Stimulated activated CD8-positive, alpha-beta memory T cell treated with anti-CD3 and anti-CD28 coated beads, Interleukin-12 subunit alpha, Interleukin-12 subunit beta, amount 100 ng/mL, for 1 hour (primary cell): Measurements from ENCODE around the gene GUCD1.
"Not testable (repeated sequence)": the region's sequence is repeated elsewhere in the genome, so short reads cannot be mapped to it uniquely, and the experiment has no call there.

Experiments
- DNase-seq: peaks from one replicate; pipeline ENCODE4 v3.0.0-alpha.2; 2020; ENCODE audit warnings: low read depth

Gene GUCD1

DNA sequence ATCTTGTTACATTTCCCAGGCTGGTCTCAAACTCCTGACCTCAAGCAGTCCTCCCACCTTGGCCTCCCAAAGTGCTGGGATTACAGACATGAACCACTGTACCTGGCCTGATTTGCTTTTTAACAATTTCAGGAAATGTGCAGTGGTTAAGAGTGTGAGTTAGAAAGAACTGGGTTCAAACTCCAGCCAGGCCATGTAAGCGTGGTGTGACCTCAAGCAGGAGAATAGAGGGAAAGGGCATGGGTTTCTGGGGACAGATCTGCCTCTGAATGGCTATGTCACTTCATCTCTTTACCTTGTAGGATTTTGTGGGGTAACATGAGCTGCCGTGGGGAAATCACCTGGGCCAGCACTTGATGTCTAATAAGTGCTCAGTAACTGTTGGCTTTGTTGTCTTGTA, 10.1 kb upstream of the GUCD1 start:
- no peak for DNase-seq

DNA sequence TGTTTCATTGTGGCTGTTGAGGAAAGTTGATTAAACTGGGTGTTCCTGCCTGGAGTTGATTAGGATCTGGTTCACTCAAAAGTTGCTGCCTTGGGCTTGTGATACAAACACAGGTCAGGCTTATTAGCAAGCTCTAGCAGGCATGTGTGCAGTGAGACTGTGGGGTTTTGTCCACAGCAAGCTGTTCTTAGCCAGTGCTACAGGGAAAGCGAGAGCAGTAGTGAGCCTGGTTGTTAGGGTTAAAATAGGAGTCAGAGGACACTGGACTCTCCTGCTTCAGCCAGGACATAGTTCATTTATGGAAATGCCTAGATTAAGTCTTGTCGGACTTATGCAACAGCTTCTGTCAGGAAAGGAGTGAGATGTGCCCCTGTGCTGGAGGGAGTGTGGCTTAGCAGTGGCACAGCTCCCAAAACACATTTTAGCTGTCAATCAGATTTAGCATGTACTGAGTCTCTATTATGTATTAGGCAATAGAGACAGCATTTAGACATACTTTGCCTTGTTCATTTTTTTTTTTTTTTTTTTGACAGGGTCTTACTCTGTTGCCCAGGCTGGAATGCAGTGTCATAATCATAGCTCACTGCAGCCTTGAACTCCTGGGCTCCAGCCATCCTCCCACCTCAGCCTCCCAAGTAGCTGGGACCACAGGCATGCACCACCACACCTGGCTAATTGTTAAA, 9.6 kb upstream of the GUCD1 start:
- DNase-seq: no peak

DNA sequence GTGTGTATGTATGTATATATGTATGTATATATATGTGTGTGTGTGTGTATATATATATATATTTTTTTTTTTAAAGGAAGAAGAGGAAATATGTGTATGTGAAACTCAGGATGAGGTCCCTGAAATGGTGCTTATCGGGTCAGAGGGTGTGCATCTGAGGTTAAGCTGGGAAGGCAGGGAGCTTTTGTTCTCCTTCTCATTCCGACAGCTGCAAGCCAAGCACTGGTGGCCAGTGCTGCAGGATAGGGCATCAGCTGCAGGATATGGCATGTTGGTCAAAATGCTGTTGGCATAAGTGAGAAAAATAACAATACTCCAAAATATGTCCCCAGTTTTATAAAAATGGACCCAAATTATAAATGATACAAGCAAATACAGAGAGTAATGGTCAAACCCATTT, 8.3 kb upstream of the GUCD1 start:
- no peak for DNase-seq

DNA sequence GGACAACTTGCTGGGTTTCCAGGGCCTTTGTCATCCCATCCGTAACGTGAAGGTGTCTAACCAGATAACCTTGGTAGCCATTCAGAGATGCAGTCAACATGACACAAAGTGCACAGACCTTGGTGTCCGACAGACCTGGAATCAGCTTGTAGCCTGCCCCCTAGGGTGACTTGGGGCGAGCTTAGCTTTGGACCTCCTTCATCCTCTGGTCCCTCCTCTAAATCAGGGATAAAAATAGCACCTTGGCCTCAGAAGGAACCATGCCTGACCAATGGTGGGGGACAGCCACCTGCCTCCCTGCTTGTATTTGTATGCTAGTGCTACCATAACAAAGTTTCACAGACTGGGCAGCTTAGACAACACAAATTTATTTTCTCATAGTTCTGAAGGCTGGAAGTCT, 4.5 kb upstream of the GUCD1 start:
- DNase-seq: no peak

DNA sequence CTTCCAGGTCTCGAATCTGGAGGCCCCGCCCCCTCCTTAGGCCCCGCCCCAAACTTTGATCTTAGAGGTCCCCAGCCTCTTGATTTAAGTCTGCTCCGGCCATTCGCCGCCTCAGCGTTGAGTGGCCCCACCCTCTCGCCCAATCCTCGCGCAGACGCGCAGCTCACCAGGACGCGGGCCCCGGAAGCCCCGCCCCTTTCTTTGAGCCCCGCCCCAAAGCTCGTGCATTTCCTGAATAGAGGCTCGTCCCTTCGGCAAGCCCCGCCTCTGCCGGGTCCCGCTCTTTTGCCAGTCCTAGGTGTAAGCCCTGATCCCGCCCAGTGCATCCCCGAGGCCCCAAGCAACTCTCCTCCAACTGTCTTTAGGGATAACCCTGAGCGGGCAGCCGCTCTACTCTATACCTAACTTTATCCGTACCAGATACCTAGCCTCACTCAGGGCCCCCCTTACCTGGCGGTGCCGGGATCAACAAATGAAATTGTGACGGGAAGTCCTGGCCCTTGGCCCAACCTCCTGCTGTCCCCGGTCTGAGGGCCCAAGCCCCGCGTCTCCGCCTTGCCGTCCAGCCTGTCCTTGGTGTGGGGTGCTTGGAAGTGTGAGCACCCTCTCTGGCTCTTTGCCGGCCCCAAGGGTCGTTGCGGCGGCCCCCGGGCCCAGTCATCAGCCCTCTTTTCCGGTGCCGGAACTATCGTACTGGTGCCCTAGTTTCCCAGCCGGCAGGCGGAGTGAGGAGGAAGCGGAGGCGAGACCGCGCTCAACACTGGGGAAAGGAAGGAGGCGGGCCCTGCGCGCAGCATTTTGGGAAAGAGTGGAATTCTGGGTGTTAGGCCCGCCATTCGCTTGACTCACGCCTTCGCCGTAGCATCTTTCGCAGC, 464 bp upstream of the GUCD1 start, which contains the start of gene SNRPD3:
SNRPD3 (plus strand) TSS at position 835 of the 875 bp plus-strand sequence. CDS start 1,676 bp downstream, outside the sequence.
- DNase-seq: peak; percentile 98

DNA sequence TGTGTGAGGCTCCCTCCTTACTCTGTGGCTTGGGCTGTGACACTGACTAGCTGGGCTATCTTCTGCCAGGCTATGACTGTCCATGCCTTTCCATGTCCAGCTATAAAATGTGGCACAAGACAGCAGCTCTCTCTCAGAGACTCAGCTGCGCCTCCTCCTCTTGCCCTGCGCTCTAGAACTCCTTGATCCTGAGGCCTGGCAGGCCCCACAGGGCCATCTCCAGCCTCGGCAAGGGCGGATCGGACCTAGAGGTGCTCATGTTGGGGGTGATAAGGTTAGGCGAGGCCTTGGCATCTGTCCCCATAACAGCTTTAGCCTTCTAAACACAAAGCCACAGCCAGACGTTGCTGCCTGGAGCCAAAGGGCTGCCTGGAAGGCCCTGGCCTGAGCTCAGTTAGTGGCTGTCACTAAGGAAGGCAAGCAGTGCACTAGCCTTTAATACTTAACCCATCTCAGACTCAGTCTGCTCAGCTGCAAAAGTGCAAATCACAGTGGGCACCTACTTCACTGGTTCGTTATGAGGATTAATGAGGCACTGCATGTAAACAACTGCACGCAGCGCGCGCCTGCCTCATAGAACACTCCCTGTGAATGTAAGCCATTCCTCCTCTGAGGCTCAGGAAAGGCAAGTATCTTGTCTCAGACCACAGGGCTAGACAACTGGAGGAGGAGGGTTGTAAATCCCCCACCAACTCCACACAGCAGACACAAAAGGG, 1.2 kb downstream of the GUCD1 start:
- DNase-seq: no peak

- DNase-seq: not testable (repeated sequence)
These were observed 2.2 kb downstream of the GUCD1 start for GRCh38 chr22:24552503-24553286.

DNA sequence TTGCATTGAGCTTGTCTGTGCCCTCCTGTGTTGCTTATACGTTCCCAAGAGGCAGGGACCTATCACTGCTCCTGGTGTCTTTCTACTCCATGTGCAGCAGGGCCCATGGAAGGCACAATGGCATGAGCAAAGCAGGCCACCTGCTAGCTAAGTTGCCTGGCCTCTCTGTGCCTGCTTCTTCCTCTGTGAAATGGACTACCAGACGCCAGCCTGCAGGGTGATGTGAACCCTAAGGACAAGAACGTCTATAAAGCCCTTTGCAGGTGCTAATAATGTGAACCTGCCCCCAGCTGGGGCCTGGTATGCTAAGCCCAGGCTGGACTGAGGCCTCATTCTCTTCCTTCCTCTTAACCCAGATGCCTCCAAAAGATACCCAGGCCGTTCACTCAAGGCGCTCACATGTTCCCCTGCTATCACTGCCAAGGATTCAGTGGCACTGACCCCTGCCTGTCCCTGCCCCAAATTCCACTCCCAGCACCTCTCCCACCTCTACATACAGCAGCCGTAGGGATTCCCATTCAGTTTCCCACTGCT, 4.0 kb downstream of the GUCD1 start:
- DNase-seq: no peak

DNA sequence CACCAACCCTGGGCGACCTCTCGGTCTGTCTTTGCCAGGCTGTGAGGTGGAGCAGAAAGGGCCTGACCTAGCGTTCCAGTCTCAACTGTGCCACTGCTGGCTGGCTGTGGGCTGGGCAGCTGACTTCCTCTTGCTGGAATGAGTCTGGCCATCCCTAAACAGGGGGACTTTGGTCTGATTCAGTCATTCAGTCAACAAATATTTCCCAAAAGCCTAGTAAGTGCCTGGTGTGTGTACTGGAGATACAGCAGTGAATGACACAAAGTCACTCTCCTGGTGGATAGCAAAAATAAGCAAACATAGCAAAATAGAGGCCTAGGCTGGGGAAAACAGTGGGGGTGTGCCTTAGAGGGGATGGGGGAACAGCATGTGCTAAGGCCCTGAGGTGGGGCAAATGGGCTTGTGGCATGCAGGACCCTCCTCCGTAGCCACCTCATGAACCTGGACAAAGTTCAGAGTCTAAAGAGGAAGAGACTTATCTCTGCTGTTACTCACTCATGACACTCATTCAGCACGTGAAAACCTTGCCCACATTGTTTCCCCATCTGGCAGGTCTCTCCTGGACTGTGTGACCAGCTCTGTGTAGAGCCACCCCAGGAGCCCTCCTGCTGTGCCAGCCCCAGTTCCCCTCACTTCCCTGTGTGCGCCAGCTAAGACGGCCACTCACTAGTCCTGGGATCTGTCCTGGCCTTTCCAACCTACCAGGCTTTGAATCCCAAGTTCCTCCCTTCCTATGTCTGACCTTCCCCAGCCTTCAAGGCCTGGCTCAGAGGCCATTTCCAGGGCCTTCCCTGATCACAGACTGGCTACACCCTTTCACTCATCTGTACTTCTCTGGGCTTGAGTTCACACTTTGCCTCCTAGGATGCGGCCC, 4.7 kb downstream of the GUCD1 start:
- DNase-seq: no peak

DNA sequence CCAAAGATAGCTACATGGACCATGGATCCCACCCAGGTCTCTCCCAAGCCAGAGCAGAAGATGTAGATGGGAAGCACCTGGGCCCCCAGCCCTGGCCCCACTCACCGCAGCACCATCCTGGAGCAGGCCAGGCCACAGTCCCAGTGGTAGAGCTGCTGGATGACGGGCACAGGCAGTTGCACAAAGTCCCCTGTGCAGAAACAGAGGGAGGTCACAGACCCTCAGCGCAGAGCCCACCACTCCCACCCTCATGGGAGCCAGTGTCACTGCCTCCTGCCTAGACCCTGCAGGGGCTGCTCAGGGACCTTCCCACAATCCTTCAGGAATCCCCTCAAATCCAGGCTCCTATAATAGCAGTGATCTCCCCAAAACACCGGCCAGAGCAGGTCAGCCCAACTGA, 6.1 kb downstream of the GUCD1 start:
- DNase-seq: no peak

GRCh38 chr22:24543679-24544243, 11.2 kb downstream of the GUCD1 start:
- no peak for DNase-seq

GRCh38 chr22:24543185-24543601, 11.7 kb downstream of the GUCD1 start:
- DNase-seq: no peak

DNA sequence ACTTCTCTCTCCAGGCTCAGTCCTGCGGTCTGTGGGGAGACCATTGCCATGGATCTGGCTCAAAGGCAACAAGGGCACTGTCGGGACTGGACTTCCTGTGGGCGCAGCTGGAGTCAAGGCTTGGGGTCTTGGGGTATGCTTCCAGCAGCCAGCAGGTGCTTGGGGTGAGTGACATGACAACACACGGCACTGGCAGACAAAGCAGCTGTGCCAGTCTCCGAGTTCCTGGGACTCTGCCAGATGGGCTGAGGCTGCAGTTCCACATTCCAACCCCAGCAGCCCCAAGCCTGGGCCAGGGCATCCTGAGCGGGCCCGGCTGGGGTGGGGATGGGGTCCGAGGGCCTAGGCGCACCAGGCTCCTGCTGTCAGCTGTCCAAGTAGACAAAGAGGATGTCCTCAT, 12.3 kb downstream of the GUCD1 start:
- DNase-seq: no peak

- DNase-seq: no peak
These were observed 13.0 kb downstream of the GUCD1 start for GRCh38 chr22:24541681-24542515.

DNA sequence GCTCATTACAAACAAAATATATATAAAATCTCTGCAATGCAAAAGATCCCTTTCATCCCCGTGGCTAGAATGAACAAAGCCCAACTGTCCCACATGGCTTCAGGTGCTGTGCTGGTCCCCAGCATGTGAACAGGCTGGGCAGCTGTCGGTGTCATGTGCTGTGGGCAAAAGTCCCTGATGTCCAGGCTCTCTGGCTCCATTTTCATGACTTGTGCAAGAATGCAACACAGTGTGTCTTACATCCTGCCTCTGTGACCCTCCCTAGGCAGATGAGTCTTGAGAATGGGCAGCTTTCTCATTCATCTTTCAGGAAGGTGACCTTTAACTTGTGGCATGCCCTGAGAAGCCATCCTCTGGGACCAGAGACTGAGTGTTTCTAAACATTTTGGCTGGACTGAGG, 14.5 kb downstream of the GUCD1 start:
- DNase-seq: no peak

GRCh38 chr22:24536089-24536488, 18.8 kb downstream of the GUCD1 start:
- DNase-seq: no peak

- DNase-seq: no peak
These were observed 19.6 kb downstream of the GUCD1 start for GRCh38 chr22:24535348-24535747.

DNA sequence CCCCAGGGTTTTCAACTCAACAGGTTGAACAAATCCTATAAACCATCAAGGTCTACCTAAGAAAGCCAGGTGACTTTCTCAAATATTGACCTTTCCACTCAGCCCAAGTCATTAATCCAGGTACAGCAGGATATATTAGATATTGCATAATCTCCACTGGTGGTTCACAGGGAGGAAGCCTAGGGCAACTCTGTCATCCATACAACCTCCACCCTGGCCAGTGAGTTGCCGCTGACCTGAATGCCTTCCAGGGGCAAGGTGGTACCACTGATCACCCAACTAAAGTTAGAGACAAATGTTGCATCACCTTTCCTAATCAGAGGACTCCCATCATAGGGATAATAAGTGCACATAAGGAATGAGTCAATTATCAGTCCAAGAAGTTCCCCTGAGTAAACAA, 22.9 kb downstream of the GUCD1 start:
- no peak for DNase-seq

GRCh38 chr22:24530968-24531367, 24.0 kb downstream of the GUCD1 start:
- not testable (repeated sequence) for DNase-seq
